ENCODE measurements around the gene ARL3.

ARL3 gene

GRCh38 chr10:102646610-102647442 lies 67.4 kb downstream of the ARL3 start:
- no peak for DNase-seq
- peaks cover 8% of the 10 kb centered on the region for H3K4me1 ChIP-seq
- TF ChIP-seq CTCF (IDR thresholded peaks at IDR 0.05; ENCODE audit: low read depth, low read length) = no peak
- peak overlapping the region; percentile 91 for H3K4me3 ChIP-seq (ENCODE audit: low read depth, low read length)
- H3K27me3 ChIP-seq = no peaks in the 10 kb centered on the region
- peaks cover 8% of the 10 kb centered on the region; the same call in 1 of the 2 replicates for H3K36me3 ChIP-seq
- H3K9me3 ChIP-seq = no peaks in the 10 kb centered on the region

- H3K36me3 ChIP-seq = peaks cover 5% of the 10 kb centered on the region; the same call in 1 of the 2 replicates
- H3K4me3 ChIP-seq (ENCODE audit: low read depth, low read length) = peak overlapping the region; percentile 91
- peaks cover 8% of the 10 kb centered on the region for H3K4me1 ChIP-seq
- no peaks in the 10 kb centered on the region for H3K9me3 ChIP-seq
- TF ChIP-seq CTCF (IDR thresholded peaks at IDR 0.05; ENCODE audit: low read depth, low read length) = no peak
- peak; percentile 67 for DNase-seq
- no peaks in the 10 kb centered on the region for H3K27me3 ChIP-seq
These were observed 68.2 kb downstream of the ARL3 start for GRCh38 chr10:102645741-102646609.

GRCh38 chr10:102645388-102645740 lies 68.8 kb downstream of the ARL3 start:
- no peaks in the 10 kb centered on the region for H3K27me3 ChIP-seq
- H3K9me3 ChIP-seq = no peaks in the 10 kb centered on the region
- no peak for TF ChIP-seq CTCF (IDR thresholded peaks at IDR 0.05; ENCODE audit: low read depth, low read length)
- peaks cover 7% of the 10 kb centered on the region for H3K4me1 ChIP-seq
- no peak for DNase-seq
- H3K36me3 ChIP-seq = peaks cover 5% of the 10 kb centered on the region; the same call in 1 of the 2 replicates
- peak overlapping the region; percentile 91 for H3K4me3 ChIP-seq (ENCODE audit: low read depth, low read length)

GRCh38 chr10:102644646-102645387 lies 69.4 kb downstream of the ARL3 start:
- DNase-seq = peak; percentile 93
- H3K9me3 ChIP-seq = no peaks in the 10 kb centered on the region
- peaks cover 5% of the 10 kb centered on the region; the same call in 1 of the 2 replicates for H3K36me3 ChIP-seq

More at GRCh38 chr10:102644646-102645387, 69.4 kb downstream of the ARL3 start:
- Histone ChIP-seq H3K4me3 (ENCODE audit: low read depth, low read length) (peak overlapping the region; percentile 91), H3K27me3 (no peaks in the 10 kb centered on the region), H3K4me1 (peaks cover 3% of the 10 kb centered on the region)
- TF ChIP-seq CTCF (IDR thresholded peaks at IDR 0.05; ENCODE audit: low read depth, low read length) = peak; percentile 61

All from BE2C (cell line).